ENCODE results near the gene SSBP3.

The SSBP3 gene

GRCh38 chr1:54331091-54331772 lies 75.0 kb downstream of the SSBP3 start:
- H3K4me2 ChIP-seq (ENCODE audit: low read depth, low read length, poor library complexity, severe bottlenecking) = no peak overlapping the region
- no peak overlapping the region for H2AFZ ChIP-seq (ENCODE audit: low read depth, low read length, severe bottlenecking)
- H3K27ac ChIP-seq (ENCODE audit: low read depth, low read length) = no peak overlapping the region
- no peak overlapping the region for H3K4me3 ChIP-seq (ENCODE audit: insufficient read depth, low read length, poor library complexity, severe bottlenecking)
- no peaks in the 10 kb centered on the region for H3K9me2 ChIP-seq (replicated peaks; ENCODE audit: insufficient read depth, low read length)
- no peak overlapping the region for H3K9ac ChIP-seq (ENCODE audit: low read length)
- no peaks in the 10 kb centered on the region for H3F3A ChIP-seq (ENCODE audit: insufficient read depth)
- no peaks in the 10 kb centered on the region for H3K27me3 ChIP-seq (ENCODE audit: low read length)
- H3K79me2 ChIP-seq (ENCODE audit: insufficient read depth, low read length) = no peaks in the 10 kb centered on the region
- no peaks in the 10 kb centered on the region for H3K9me3 ChIP-seq (ENCODE audit: insufficient read depth, low read length)
- no peaks in the 10 kb centered on the region for H3K36me3 ChIP-seq (ENCODE audit: low read length)
- no peaks in the 10 kb centered on the region for H4K20me1 ChIP-seq (ENCODE audit: low read depth, low read length)
- TF ChIP-seq, protein P1, sequence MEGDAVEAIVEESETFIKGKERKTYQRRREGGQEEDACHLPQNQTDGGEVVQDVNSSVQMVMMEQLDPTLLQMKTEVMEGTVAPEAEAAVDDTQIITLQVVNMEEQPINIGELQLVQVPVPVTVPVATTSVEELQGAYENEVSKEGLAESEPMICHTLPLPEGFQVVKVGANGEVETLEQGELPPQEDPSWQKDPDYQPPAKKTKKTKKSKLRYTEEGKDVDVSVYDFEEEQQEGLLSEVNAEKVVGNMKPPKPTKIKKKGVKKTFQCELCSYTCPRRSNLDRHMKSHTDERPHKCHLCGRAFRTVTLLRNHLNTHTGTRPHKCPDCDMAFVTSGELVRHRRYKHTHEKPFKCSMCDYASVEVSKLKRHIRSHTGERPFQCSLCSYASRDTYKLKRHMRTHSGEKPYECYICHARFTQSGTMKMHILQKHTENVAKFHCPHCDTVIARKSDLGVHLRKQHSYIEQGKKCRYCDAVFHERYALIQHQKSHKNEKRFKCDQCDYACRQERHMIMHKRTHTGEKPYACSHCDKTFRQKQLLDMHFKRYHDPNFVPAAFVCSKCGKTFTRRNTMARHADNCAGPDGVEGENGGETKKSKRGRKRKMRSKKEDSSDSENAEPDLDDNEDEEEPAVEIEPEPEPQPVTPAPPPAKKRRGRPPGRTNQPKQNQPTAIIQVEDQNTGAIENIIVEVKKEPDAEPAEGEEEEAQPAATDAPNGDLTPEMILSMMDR (IDR thresholded peaks at IDR 0.05; ENCODE audit: insufficient read depth, low read length, poor library complexity, severe bottlenecking) = no peak
- no peak for TF ChIP-seq EZH2phosphoT487 (conservative IDR thresholded peaks at IDR 0.05; ENCODE audit: low read length)

- Histone ChIP-seq H2AFZ (ENCODE audit: low read depth, low read length, severe bottlenecking) (no peak overlapping the region), H4K20me1 (ENCODE audit: low read depth, low read length) (no peaks in the 10 kb centered on the region), H3K4me3 (ENCODE audit: insufficient read depth, low read length, poor library complexity, severe bottlenecking) (no peak overlapping the region), H3K79me2 (ENCODE audit: insufficient read depth, low read length) (no peaks in the 10 kb centered on the region), H3K27me3 (ENCODE audit: low read length) (no peaks in the 10 kb centered on the region), H3K27ac (ENCODE audit: low read depth, low read length) (no peak overlapping the region), H3K9me2 (replicated peaks; ENCODE audit: insufficient read depth, low read length) (no peaks in the 10 kb centered on the region), H3K9me3 (ENCODE audit: insufficient read depth, low read length) (no peaks in the 10 kb centered on the region), H3K9ac (ENCODE audit: low read length) (no peak overlapping the region), H3F3A (ENCODE audit: insufficient read depth) (no peaks in the 10 kb centered on the region), H3K4me2 (ENCODE audit: low read depth, low read length, poor library complexity, severe bottlenecking) (no peak overlapping the region), H3K36me3 (ENCODE audit: low read length) (no peaks in the 10 kb centered on the region)
- TF ChIP-seq, protein P1 (IDR thresholded peaks at IDR 0.05; ENCODE audit: insufficient read depth, low read length, poor library complexity, severe bottlenecking) = no peak
- no peak for TF ChIP-seq EZH2phosphoT487 (conservative IDR thresholded peaks at IDR 0.05; ENCODE audit: low read length)
Observed at GRCh38 chr1:54329312-54330003, 76.7 kb downstream of the SSBP3 start.

DNA sequence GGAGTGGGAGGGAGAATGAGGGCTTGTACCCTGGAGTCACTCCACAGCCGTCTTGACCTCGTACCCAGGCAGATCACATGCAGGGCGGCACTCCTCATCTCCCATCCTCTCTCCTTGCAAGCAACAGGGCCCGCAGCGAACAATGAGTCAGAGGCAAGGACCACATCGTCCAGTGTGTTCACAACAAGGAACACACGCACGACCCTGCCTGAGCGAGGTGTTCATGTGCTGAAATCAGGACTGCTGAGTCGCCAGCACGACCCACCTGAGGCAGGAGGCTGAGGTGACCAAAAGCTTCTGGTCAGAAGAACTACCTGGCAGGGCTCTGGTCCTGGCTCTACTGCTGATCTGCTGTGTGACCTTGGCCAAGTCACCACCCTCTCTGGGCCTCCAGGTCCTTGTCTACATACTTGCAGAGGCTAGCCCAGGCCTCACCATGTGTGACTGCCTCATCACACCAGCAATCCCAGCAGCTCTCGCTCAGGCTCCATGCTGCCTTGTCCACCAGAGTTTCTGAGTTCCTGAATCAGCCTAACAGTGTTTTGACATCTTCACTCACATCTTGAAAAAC lies 78.0 kb downstream of the SSBP3 start:
- no peak overlapping the region for H2AFZ ChIP-seq (ENCODE audit: low read depth, low read length, severe bottlenecking)
- H3K9me3 ChIP-seq (ENCODE audit: insufficient read depth, low read length) = no peaks in the 10 kb centered on the region
- H3K4me2 ChIP-seq (ENCODE audit: low read depth, low read length, poor library complexity, severe bottlenecking) = no peak overlapping the region
- no peaks in the 10 kb centered on the region for H4K20me1 ChIP-seq (ENCODE audit: low read depth, low read length)
- no peak overlapping the region for H3K27ac ChIP-seq (ENCODE audit: low read depth, low read length)
- H3K9ac ChIP-seq (ENCODE audit: low read length) = no peak overlapping the region
- TF ChIP-seq EZH2phosphoT487 (conservative IDR thresholded peaks at IDR 0.05; ENCODE audit: low read length) = no peak
- TF ChIP-seq, protein P1 (IDR thresholded peaks at IDR 0.05; ENCODE audit: insufficient read depth, low read length, poor library complexity, severe bottlenecking) = no peak
- H3K79me2 ChIP-seq (ENCODE audit: insufficient read depth, low read length) = no peaks in the 10 kb centered on the region
- H3F3A ChIP-seq (ENCODE audit: insufficient read depth) = no peaks in the 10 kb centered on the region
- H3K27me3 ChIP-seq (ENCODE audit: low read length) = no peaks in the 10 kb centered on the region
- no peaks in the 10 kb centered on the region for H3K9me2 ChIP-seq (replicated peaks; ENCODE audit: insufficient read depth, low read length)
- H3K4me3 ChIP-seq (ENCODE audit: insufficient read depth, low read length, poor library complexity, severe bottlenecking) = no peak overlapping the region
- H3K36me3 ChIP-seq (ENCODE audit: low read length) = no peaks in the 10 kb centered on the region
